ENCODE data around the gene GPR149.

- TF ChIP-seq CTCF (IDR thresholded peaks at IDR 0.05) (no peak), POLR2A (IDR thresholded peaks at IDR 0.05) (no peak)
Measured at GRCh38 chr3:154301561-154301960, 128.4 kb downstream of the GPR149 start.
